ENCODE measurements around the gene ARAF.

- TF ChIP-seq CTCF (IDR thresholded peaks at IDR 0.05; ENCODE audit: low read depth, low read length, poor library complexity, severe bottlenecking) (no peak), EZH2phosphoT487 (IDR thresholded peaks at IDR 0.05; ENCODE audit: borderline replicate concordance, low read length) (no peak)
Observed at GRCh38 chrX:47539860-47540259, 21.1 kb upstream of the ARAF start.

Measured in DOHH2 (cell line).